ENCODE measurements around the gene TRPM3. TPM values are rescaled to one million over a fixed set of nuclear protein-coding genes. Genes with fewer than 3 reads are reported as not detected.
A peak's percentile ranks its signal among the peaks of the same experiment; 100 is the strongest.

TRPM3 gene
- total RNA-seq, 1 donor: under 0.01 TPM

DNA sequence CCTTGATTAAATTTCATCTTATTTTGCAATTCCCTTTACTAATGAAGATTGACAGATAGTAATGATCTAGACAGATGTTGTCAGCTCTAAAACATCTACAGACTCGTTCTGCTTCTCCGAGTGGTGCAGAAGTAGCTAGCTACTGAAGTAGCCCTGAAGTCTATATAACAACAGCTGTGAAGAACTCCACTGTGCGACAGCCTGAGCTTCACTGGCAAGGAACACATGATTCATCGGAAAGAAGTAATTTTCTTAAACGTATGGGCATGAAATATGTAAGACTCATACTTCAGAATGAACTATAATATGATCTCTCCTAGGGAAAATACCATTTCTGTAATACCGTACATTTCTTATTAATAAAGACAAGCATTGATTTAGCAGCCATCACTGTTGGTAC, 96.2 kb downstream of the TRPM3 start:
- TF ChIP-seq, protein P1, sequence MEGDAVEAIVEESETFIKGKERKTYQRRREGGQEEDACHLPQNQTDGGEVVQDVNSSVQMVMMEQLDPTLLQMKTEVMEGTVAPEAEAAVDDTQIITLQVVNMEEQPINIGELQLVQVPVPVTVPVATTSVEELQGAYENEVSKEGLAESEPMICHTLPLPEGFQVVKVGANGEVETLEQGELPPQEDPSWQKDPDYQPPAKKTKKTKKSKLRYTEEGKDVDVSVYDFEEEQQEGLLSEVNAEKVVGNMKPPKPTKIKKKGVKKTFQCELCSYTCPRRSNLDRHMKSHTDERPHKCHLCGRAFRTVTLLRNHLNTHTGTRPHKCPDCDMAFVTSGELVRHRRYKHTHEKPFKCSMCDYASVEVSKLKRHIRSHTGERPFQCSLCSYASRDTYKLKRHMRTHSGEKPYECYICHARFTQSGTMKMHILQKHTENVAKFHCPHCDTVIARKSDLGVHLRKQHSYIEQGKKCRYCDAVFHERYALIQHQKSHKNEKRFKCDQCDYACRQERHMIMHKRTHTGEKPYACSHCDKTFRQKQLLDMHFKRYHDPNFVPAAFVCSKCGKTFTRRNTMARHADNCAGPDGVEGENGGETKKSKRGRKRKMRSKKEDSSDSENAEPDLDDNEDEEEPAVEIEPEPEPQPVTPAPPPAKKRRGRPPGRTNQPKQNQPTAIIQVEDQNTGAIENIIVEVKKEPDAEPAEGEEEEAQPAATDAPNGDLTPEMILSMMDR (IDR thresholded peaks at IDR 0.05; ENCODE audit: insufficient read depth, low read depth, low read length): no peak
- H3K4me3 ChIP-seq (ENCODE audit: low read depth, low read length): no peak overlapping the region
- no peak for DNase-seq (ENCODE audit: low read depth)

DNA sequence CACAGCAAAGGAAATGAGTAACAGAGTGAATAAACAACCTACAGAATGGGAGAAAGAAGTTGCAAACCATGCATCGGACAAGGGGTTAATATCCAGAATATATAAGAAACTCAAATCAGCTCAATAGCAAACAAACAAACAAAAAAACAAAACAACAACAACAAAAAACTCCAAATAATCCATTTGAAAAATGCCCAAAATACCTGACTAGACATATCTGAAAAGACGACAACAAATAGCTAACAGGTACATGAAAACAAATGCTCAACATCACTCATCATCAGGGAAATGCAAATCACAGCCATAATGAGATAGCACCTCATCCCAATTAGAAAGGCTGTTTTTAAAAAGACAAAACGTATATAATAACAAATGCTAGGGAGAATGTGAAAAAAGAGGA, 111.2 kb downstream of the TRPM3 start:
- H3K4me3 ChIP-seq (ENCODE audit: low read depth, low read length): no peak overlapping the region
- no peak for DNase-seq (ENCODE audit: low read depth)
- TF ChIP-seq, protein P1 (IDR thresholded peaks at IDR 0.05; ENCODE audit: insufficient read depth, low read depth, low read length): no peak

GRCh38 chr9:71005456-71005855, 116.0 kb downstream of the TRPM3 start:
- no peak for DNase-seq (ENCODE audit: low read depth)
- TF ChIP-seq, protein P1 (IDR thresholded peaks at IDR 0.05; ENCODE audit: insufficient read depth, low read depth, low read length): no peak
- no peak overlapping the region for H3K4me3 ChIP-seq (ENCODE audit: low read depth, low read length)

GRCh38 chr9:71004196-71004595, 117.2 kb downstream of the TRPM3 start:
- DNase-seq (ENCODE audit: low read depth): peak; percentile 84
- TF ChIP-seq, protein P1 (IDR thresholded peaks at IDR 0.05; ENCODE audit: insufficient read depth, low read depth, low read length): no peak
- no peak overlapping the region for H3K4me3 ChIP-seq (ENCODE audit: low read depth, low read length)

- TF ChIP-seq, protein P1 (IDR thresholded peaks at IDR 0.05; ENCODE audit: insufficient read depth, low read depth, low read length): no peak
- DNase-seq (ENCODE audit: low read depth): no peak
- no peak overlapping the region for H3K4me3 ChIP-seq (ENCODE audit: low read depth, low read length)
Measured at GRCh38 chr9:71003346-71003745, 118.1 kb downstream of the TRPM3 start.

DNA sequence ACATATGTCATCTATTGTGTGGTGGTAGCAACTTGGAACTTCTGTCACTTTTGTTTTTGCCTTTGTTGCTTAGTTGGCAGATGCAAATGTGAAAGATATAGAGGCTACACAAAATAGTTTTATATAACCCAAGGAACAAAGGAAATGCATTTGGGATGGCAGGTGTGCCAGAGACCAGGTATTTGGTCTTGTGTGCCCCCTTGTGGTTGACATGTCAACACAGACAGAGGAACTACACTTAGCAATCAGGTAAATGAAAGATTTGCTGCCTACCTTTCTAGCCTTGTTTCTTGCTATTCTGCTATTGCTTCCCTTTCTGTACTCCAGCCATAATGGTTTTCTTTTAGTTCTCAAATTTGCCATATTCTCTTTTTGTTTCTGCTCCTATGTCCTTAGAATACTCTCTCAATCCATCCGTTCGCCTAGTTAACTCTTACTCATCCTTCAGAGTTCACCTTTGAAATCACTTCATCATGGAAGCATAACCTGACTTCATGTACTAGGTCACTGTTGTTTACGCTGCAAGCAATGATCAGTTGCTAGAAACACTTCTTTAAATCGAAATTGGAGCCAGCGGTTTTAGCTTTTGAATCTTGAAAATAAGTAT, 119.5 kb downstream of the TRPM3 start:
- peak; percentile 36 for DNase-seq (ENCODE audit: low read depth)
- no peak overlapping the region for H3K4me3 ChIP-seq (ENCODE audit: low read depth, low read length)
- TF ChIP-seq, protein P1 (IDR thresholded peaks at IDR 0.05; ENCODE audit: insufficient read depth, low read depth, low read length): peak; percentile 73

GRCh38 chr9:70998962-70999361, 122.5 kb downstream of the TRPM3 start:
- H3K4me3 ChIP-seq (ENCODE audit: low read depth, low read length): no peak overlapping the region
- TF ChIP-seq, protein P1 (IDR thresholded peaks at IDR 0.05; ENCODE audit: insufficient read depth, low read depth, low read length): no peak
- no peak for DNase-seq (ENCODE audit: low read depth)

Data from fibroblast of villous mesenchyme (primary cell).